Measurements from ENCODE around the gene TXNDC2. TPM values are rescaled to one million over a fixed set of nuclear protein-coding genes. Genes with fewer than 3 reads are reported as not detected.

The TXNDC2 gene
- total and polyA plus RNA-seq, 2 of the 4 experiments (the other 2 are of a cell fraction), result 0.18 TPM; not detected in 1

DNA sequence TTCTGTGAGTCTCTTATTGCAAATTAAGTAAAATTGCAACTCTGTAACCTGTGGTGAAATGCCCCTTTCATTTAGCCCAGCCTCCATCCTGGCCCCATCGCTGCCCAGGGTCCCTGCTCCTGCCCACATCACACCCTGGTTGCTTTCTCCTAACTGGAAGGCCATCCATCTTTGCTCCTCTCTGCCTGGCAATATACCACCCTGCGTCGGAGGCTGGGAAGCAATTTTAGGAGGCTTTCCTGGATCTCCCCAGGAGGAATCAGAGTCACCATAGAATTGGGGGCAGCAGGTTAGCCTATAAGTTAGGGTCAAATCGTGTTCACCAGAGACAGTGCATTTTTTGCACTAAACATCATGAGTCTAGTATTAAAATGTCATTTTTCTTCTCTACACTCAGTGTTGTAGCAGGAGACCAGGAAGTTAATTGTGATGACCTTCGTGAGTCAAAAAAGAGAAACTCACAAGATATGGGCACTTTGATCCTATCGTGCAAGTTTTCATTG, 14.5 kb upstream of the TXNDC2 start:
- no TSS peak for BruUV-seq (replicated peaks)
- H2AFZ ChIP-seq (replicated peaks; ENCODE audit: low read length, poor library complexity), result no peak overlapping the region
- DNase-seq (no peak), ATAC-seq (ENCODE audit: low read depth) (no peak)
- no peak overlapping the region for H2AK9ac ChIP-seq (replicated peaks; ENCODE audit: low read depth, low read length, poor library complexity)
- dilution Hi-C loops (cut with HindIII; ENCODE audit: low sequenced_read_pairs, unreplicated experiment) (no loop called here), in situ Hi-C loops (cut with MboI; ENCODE audit: low sequenced_read_pairs) (no loop called here), intact Hi-C loops (cut with micrococcal nuclease) (loop anchor here (10.0 kb wide), 1 partner anchor 64 kb away; no protein-coding TSS in a partner anchor)
- no peak overlapping the region for H3K27ac ChIP-seq (ENCODE audit: insufficient read depth, low read length)
- peaks cover 10% of the 10 kb centered on the region for H3K9me1 ChIP-seq (ENCODE audit: insufficient read depth, low read length)
- ChIA-PET CTCF (no interaction called here), POLR2A (ENCODE audit: unreplicated experiment) (no interaction called here)
- no peak overlapping the region for H3K23ac ChIP-seq (ENCODE audit: low read depth, low read length)
- TF ChIP-seq POLR2A (IDR thresholded peaks at IDR 0.05; ENCODE audit: low read depth, low read length) (no peak), MXI1 (IDR thresholded peaks at IDR 0.05; ENCODE audit: borderline replicate concordance, low read depth, low read length) (no peak), FOS (IDR thresholded peaks at IDR 0.05; ENCODE audit: low read depth, low read length) (no peak), RCOR1 (IDR thresholded peaks at IDR 0.05; ENCODE audit: insufficient replicate concordance, low read length) (no peak), CEBPB (IDR thresholded peaks at IDR 0.05; ENCODE audit: low read depth, low read length) (no peak), BHLHE40 (IDR thresholded peaks at IDR 0.05; ENCODE audit: low read depth, low read length) (no peak), MAZ (IDR thresholded peaks at IDR 0.05; ENCODE audit: borderline replicate concordance, low read depth, low read length) (no peak), MAFK (IDR thresholded peaks at IDR 0.05; ENCODE audit: low read depth, low read length) (no peak), SMC3 (IDR thresholded peaks at IDR 0.05; ENCODE audit: low read depth, low read length) (no peak), RFX5 (IDR thresholded peaks at IDR 0.05; ENCODE audit: low read depth, low read length) (no peak)
- no peak overlapping the region for H3K4me3 ChIP-seq (ENCODE audit: insufficient read depth, low read depth, low read length)
- no peak overlapping the region for H3K4me2 ChIP-seq (ENCODE audit: low read depth, low read length)
- H4K91ac ChIP-seq (ENCODE audit: insufficient read depth, low read depth, low read length), result peak overlapping the region; percentile 11
- H4K8ac ChIP-seq (ENCODE audit: low read depth in 2 of 2, low read length in 2 of 2), result peak overlapping the region in 1 of 2 experiments; percentile 50; a peak in 2 of 4 replicates
- no peak overlapping the region for H2BK120ac ChIP-seq (ENCODE audit: low read depth, low read length)
- peaks cover 16% of the 10 kb centered on the region for H3K4me1 ChIP-seq (ENCODE audit: control insufficient read depth, insufficient read depth, low read length)
- no peak overlapping the region for H3K14ac ChIP-seq (replicated peaks; ENCODE audit: low read depth, low read length)
- no peaks in the 10 kb centered on the region for H3K79me1 ChIP-seq (ENCODE audit: low read depth in 1 of 2, low read length in 2 of 2)
- H4K5ac ChIP-seq (ENCODE audit: low read depth, low read length), result no peak overlapping the region
- no peak overlapping the region for H2BK5ac ChIP-seq (ENCODE audit: low read depth, low read length, poor library complexity, severe bottlenecking)
- no peak overlapping the region for H3K56ac ChIP-seq (ENCODE audit: extremely low read depth, insufficient read depth, low read length)
- peak overlapping the region; percentile 28; the same call in 1 of the 3 replicates for H2BK15ac ChIP-seq (ENCODE audit: low read depth, low read length)
- WGBS, 2 experiments (ENCODE audit: extremely low coverage in 2 of 2, insufficient read length in 1 of 2), result no CpG with 5 or more reads among the region's 6 CpGs
- H3K36me3 ChIP-seq (ENCODE audit: control insufficient read depth, insufficient read depth, low read length), result no peaks in the 10 kb centered on the region
- no peak overlapping the region for H2BK20ac ChIP-seq (ENCODE audit: low read depth, low read length)
- no peaks in the 10 kb centered on the region for H3K27me3 ChIP-seq (ENCODE audit: control insufficient read depth, insufficient read depth, low read length)
- no peak overlapping the region for H3K9ac ChIP-seq (ENCODE audit: low read depth, low read length)
- peak overlapping the region; percentile 31; the same call in 1 of the 2 replicates for H3K4ac ChIP-seq (ENCODE audit: low read depth, low read length)
- H2AK5ac ChIP-seq (ENCODE audit: low read depth, low read length), result no peak overlapping the region; the same call in 1 of the 2 replicates
- no peaks in the 10 kb centered on the region for H4K20me1 ChIP-seq (ENCODE audit: insufficient read depth, low read length)
- no peak overlapping the region for H3K18ac ChIP-seq (ENCODE audit: low read depth, low read length)
- H3K9me3 ChIP-seq (ENCODE audit: control insufficient read depth, insufficient read depth, low read length), result peaks cover 5% of the 10 kb centered on the region; the same call in 1 of the 2 replicates
